ENCODE measurements around the gene GAB1. TPM values are rescaled to one million over a fixed set of nuclear protein-coding genes. Genes with fewer than 3 reads are reported as not detected.

GAB1 gene
- total RNA-seq, 1 experiment from 2014 or later = 46.9 TPM

GRCh38 chr4:143412420-143412758 lies 75.7 kb downstream of the GAB1 start:
- Mint-ChIP-seq H3K36me3 (ENCODE audit: insufficient read depth, unreplicated experiment) (peaks cover 20% of the 10 kb centered on the region), H3K4me1 (ENCODE audit: low read depth, unreplicated experiment) (peaks cover 22% of the 10 kb centered on the region), H3K4me3 (ENCODE audit: unreplicated experiment) (no peak overlapping the region), H3K27me3 (ENCODE audit: insufficient read depth, unreplicated experiment) (no peaks in the 10 kb centered on the region), H3K9me3 (ENCODE audit: unreplicated experiment) (no peaks in the 10 kb centered on the region), H3K27ac (ENCODE audit: unreplicated experiment) (no peak overlapping the region)
- DNase-seq = no peak
- Histone ChIP-seq H3K36me3 (ENCODE audit: control insufficient read depth, insufficient read depth, low read length) (no peaks in the 10 kb centered on the region), H3K4me1 (0 out of 2 replicates have a peak, but pooled peaks cover 3% of the 10 kb centered on the region), H3K9me3 (no peaks in the 10 kb centered on the region), H3K27me3 (replicated peaks; ENCODE audit: control insufficient read depth, insufficient read depth, low read length) (no peaks in the 10 kb centered on the region), H3K4me3 (ENCODE audit: low read depth, low read length) (no peak overlapping the region)
- CTCF ChIA-PET = no interaction called here
- intact Hi-C loops (cut with micrococcal nuclease; ENCODE audit: unreplicated experiment) = no loop called here
- BruUV-seq (replicated peaks) = no TSS peak
- POLR2A ChIA-PET = no interaction called here
- no peak for TF ChIP-seq CTCF (IDR thresholded peaks at IDR 0.05; ENCODE audit: insufficient read depth in 1 of 2, low read depth in 1 of 2, low read length in 1 of 2, severe bottlenecking in 1 of 2, unreplicated experiment in 1 of 2)

- H3K4me1 ChIP-seq = no peaks in the 10 kb centered on the region
- H3K27me3 Mint-ChIP-seq (ENCODE audit: insufficient read depth, unreplicated experiment) = no peaks in the 10 kb centered on the region
- no peaks in the 10 kb centered on the region for H3K9me3 Mint-ChIP-seq (ENCODE audit: unreplicated experiment)
- no TSS peak for BruUV-seq (replicated peaks)
- no peaks in the 10 kb centered on the region for H3K27me3 ChIP-seq (replicated peaks; ENCODE audit: control insufficient read depth, insufficient read depth, low read length)
- ChIA-PET POLR2A (no interaction called here), CTCF (no interaction called here)
- no peaks in the 10 kb centered on the region for H3K36me3 ChIP-seq (ENCODE audit: control insufficient read depth, insufficient read depth, low read length)
- no peak overlapping the region for H3K27ac Mint-ChIP-seq (ENCODE audit: unreplicated experiment)
- DNase-seq = no peak
- H3K36me3 Mint-ChIP-seq (ENCODE audit: insufficient read depth, unreplicated experiment) = peaks cover 31% of the 10 kb centered on the region
- TF ChIP-seq CTCF (IDR thresholded peaks at IDR 0.05; ENCODE audit: insufficient read depth in 1 of 2, low read depth in 1 of 2, low read length in 1 of 2, severe bottlenecking in 1 of 2, unreplicated experiment in 1 of 2) = no peak
- no peak overlapping the region for H3K4me3 Mint-ChIP-seq (ENCODE audit: unreplicated experiment)
- intact Hi-C loops (cut with micrococcal nuclease; ENCODE audit: unreplicated experiment) = no loop called here
- no peaks in the 10 kb centered on the region for H3K9me3 ChIP-seq
- H3K4me3 ChIP-seq (ENCODE audit: low read depth, low read length) = no peak overlapping the region
- H3K4me1 Mint-ChIP-seq (ENCODE audit: low read depth, unreplicated experiment) = no peaks in the 10 kb centered on the region
These were observed 81.2 kb downstream of the GAB1 start for GRCh38 chr4:143417679-143418403.

DNA sequence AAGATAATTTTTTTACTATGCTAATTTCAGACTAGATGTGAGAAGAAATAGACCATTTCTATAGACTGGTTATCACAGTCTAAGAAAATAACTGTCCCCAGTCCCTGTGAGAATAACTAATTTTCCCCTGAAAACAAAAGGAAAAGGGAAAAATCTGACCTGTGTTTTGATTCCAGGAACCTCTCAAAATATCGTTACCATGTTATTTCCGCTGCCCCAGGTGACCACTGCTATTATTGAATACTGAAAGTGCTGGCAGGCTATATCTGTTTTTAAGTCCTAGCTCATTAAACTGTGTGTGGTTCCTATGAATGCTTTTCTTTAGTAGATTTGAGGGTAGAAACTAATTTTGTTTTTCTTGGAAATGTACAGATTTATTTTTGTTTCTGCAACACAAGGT lies 83.6 kb downstream of the GAB1 start:
- Histone ChIP-seq H3K9me3 (no peaks in the 10 kb centered on the region), H3K4me1 (no peaks in the 10 kb centered on the region), H3K36me3 (ENCODE audit: control insufficient read depth, insufficient read depth, low read length) (no peaks in the 10 kb centered on the region), H3K4me3 (ENCODE audit: low read depth, low read length) (no peak overlapping the region), H3K27me3 (replicated peaks; ENCODE audit: control insufficient read depth, insufficient read depth, low read length) (no peaks in the 10 kb centered on the region)
- Mint-ChIP-seq H3K4me1 (ENCODE audit: low read depth, unreplicated experiment) (no peaks in the 10 kb centered on the region), H3K27ac (ENCODE audit: unreplicated experiment) (no peak overlapping the region), H3K4me3 (ENCODE audit: unreplicated experiment) (no peak overlapping the region), H3K9me3 (ENCODE audit: unreplicated experiment) (no peaks in the 10 kb centered on the region), H3K36me3 (ENCODE audit: insufficient read depth, unreplicated experiment) (peaks cover 20% of the 10 kb centered on the region), H3K27me3 (ENCODE audit: insufficient read depth, unreplicated experiment) (no peaks in the 10 kb centered on the region)
- intact Hi-C loops (cut with micrococcal nuclease; ENCODE audit: unreplicated experiment) = no loop called here
- no peak for TF ChIP-seq CTCF (IDR thresholded peaks at IDR 0.05; ENCODE audit: insufficient read depth in 1 of 2, low read depth in 1 of 2, low read length in 1 of 2, severe bottlenecking in 1 of 2, unreplicated experiment in 1 of 2)
- ChIA-PET POLR2A (no interaction called here), CTCF (no interaction called here)
- DNase-seq = no peak
- BruUV-seq (replicated peaks) = no TSS peak
